Neuron (in vitro differentiated cells): ENCODE results near the gene VWA7.
A peak's percentile ranks its signal among the peaks of the same experiment; 100 is the strongest.

Experiments
- H2AFZ ChIP-seq: one replicate; pipeline ENCODE4 v1.6.1; 2013; ENCODE audit warnings: low read depth, mild to moderate bottlenecking, inconsistent platforms, low read length, moderate library complexity
- H3K27me3 ChIP-seq: one replicate; pipeline ENCODE4 v1.6.1; 2013; ENCODE audit warnings: low read length; ENCODE audit not compliant: insufficient read depth
- H3K36me3 ChIP-seq: one replicate; pipeline ENCODE4 v1.6.1; 2013; ENCODE audit warnings: low read length; ENCODE audit not compliant: insufficient read depth
- H3K4me1 ChIP-seq: one replicate; pipeline ENCODE4 v1.6.1; 2013; ENCODE audit warnings: low read length; ENCODE audit not compliant: insufficient read depth
- H3K4me3 ChIP-seq: 2 replicates; pipeline ENCODE4 v1.5.1; 2013; ENCODE audit warnings: mild to moderate bottlenecking, low read length, moderate library complexity
- H3K9me3 ChIP-seq: one replicate; pipeline ENCODE4 v1.6.1; 2013; ENCODE audit warnings: low read length

Gene VWA7

GRCh38 chr6:31733734-31734133 is 43.4 kb downstream of the VWA7 start:
- no peak overlapping the region for H2AFZ ChIP-seq
- peaks cover 51% of the 10 kb centered on the region for H3K4me1 ChIP-seq
- H3K9me3 ChIP-seq, result no peaks in the 10 kb centered on the region
- no peak overlapping the region for H3K4me3 ChIP-seq
- H3K27me3 ChIP-seq, result no peaks in the 10 kb centered on the region
- peaks cover 29% of the 10 kb centered on the region for H3K36me3 ChIP-seq

DNA sequence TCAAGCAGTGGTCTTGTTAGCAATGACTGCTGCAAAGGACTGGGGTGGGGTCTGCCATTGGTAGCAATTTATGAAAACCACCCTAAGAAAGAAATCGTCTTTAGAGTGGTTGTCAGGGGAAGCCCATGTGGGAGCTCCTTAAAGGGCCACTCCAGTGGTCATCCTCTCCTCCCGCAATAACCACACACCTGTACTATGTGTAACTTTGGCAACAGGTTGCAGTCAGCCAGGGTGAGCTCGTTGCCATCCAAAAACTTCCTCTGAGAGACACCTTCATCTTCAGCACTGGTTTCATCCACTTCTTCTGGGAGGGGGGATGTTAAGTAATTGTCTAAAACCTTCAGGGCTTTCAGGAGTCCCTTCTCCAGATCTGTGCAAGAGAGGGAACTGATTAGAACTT is 45.1 kb downstream of the VWA7 start:
- Histone ChIP-seq H3K4me1 (peaks cover 38% of the 10 kb centered on the region), H3K4me3 (no peak overlapping the region), H3K9me3 (no peaks in the 10 kb centered on the region), H2AFZ (no peak overlapping the region), H3K27me3 (no peaks in the 10 kb centered on the region), H3K36me3 (peaks cover 44% of the 10 kb centered on the region)

DNA sequence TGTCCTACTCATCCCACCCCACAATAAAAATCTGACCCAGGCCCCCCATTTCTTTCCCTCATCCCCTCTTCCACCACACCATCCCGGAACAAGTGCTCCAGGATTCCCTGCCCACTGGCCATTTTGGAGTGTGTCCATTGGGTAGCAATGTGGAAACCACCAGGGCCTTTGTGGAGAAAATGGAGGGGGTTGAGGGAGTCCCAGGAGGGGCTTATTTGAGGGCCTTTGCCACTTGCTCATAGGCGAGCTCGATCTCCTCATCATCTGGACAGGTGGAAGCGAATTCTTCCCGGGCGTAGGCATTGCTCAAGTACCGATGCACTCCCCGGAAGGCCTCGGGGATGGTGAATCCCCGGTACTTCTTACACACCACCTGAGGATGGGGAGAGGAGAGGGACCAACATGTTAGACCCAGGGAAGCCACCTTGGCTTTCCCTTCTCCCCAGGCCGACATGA is 46.5 kb downstream of the VWA7 start:
- Histone ChIP-seq H3K4me3 (peak overlapping the region; percentile 87), H3K9me3 (no peaks in the 10 kb centered on the region), H3K36me3 (peaks cover 57% of the 10 kb centered on the region)

GRCh38 chr6:31729979-31730630 is 47.0 kb downstream of the VWA7 start:
- Histone ChIP-seq H3K9me3 (no peaks in the 10 kb centered on the region), H2AFZ (no peak overlapping the region), H3K27me3 (no peaks in the 10 kb centered on the region), H3K4me1 (peaks cover 27% of the 10 kb centered on the region), H3K4me3 (peak overlapping the region; percentile 87), H3K36me3 (peaks cover 59% of the 10 kb centered on the region)

More for the DNA sequence above, 46.5 kb downstream of the VWA7 start:
- H3K4me1 ChIP-seq, result peaks cover 30% of the 10 kb centered on the region
- H2AFZ ChIP-seq, result no peak overlapping the region
- H3K27me3 ChIP-seq, result no peaks in the 10 kb centered on the region

DNA sequence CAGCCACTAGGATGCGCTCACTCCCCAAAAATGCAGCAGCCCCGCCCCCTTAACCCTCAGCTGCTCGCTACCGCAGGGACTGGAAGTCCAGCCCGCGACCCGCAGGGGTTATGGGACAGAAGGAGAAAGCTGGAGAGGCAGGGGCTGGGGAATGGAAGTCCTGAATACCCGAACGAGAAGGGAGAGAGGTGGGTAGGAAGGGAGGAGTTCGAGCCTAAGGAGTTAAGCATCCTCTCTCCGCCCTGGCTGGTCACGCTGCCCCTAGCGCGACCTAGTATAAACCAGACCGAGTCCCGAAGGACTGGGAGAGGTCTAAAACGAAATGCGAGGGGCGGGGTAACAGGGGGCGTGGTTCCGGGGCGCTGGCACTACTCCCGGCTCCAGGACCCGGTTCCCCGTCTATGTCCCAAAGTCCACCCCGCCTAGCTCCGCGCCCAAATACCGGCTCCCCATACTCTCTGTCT is 47.6 kb downstream of the VWA7 start:
- H3K27me3 ChIP-seq, result no peaks in the 10 kb centered on the region
- no peak overlapping the region for H2AFZ ChIP-seq
- H3K4me1 ChIP-seq, result peaks cover 22% of the 10 kb centered on the region
- no peaks in the 10 kb centered on the region for H3K9me3 ChIP-seq
- H3K4me3 ChIP-seq, result peak overlapping the region; percentile 87
- H3K36me3 ChIP-seq, result peaks cover 60% of the 10 kb centered on the region

GRCh38 chr6:31728767-31729514 is 48.2 kb downstream of the VWA7 start, which contains the start of gene DDAH2:
Gene DDAH2 (minus strand): TSS chr6:31729299. CDS start chr6:31729161, 138 bp downstream.
- Histone ChIP-seq H3K4me1 (peaks cover 16% of the 10 kb centered on the region), H3K27me3 (no peaks in the 10 kb centered on the region), H3K4me3 (peak within 1 kb of the TSS; percentile 87), H3K9me3 (no peaks in the 10 kb centered on the region), H3K36me3 (peaks cover 58% of the 10 kb centered on the region), H2AFZ (no peak within 1 kb of the TSS)

DNA sequence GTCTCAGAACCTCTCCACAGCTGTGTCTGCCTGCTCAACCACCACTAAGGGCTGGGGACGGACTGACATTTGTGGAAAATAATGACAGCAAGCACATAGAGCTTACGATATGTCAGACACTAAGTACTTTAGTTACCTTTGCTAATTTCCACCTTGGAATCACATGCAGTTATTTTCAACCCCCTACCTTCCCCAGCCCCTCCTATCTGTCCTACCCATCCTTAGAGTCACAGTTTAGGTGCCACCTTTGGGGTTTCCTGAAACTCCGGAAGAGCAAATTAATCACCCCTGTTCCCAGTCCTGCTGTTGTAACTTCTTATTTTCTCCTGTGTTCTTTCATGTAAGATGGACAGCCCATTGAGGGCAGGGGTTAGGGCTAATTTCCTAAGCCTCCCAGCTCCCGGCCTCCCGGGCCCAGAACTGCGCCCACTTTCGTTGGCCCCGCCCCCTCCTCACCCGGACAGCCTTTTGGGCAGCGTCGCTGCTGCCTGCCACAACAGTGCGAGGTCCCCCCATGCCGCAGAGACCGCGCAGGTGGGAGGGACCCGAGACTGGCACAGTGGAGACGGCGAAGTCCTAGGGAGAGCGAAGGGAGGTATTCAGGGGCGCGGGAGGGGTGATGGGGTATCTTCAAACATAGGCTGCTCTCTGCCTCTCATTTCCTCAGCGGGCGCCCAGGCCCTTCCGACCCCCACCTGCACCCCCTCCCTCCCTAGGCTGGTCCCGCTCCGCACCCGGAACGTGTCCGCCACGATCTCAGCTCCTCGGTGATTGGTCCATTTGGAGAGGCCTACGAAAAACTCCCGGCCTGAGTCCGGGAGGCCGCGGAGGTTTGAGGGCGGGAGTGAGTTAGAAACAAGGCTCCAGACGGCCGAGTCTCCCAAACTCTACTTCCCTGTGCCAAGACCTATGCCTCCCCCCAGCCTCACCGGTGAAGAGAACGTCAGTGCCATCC is 49.1 kb downstream of the VWA7 start:
- H3K4me3 ChIP-seq, result peak overlapping the region; percentile 87
- H3K4me1 ChIP-seq, result peaks cover 16% of the 10 kb centered on the region
- no peaks in the 10 kb centered on the region for H3K27me3 ChIP-seq
- H2AFZ ChIP-seq, result no peak overlapping the region
- peaks cover 49% of the 10 kb centered on the region for H3K36me3 ChIP-seq
- H3K9me3 ChIP-seq, result no peaks in the 10 kb centered on the region

GRCh38 chr6:31727034-31727716 is 50.0 kb downstream of the VWA7 start:
- peaks cover 16% of the 10 kb centered on the region for H3K4me1 ChIP-seq
- H3K27me3 ChIP-seq, result no peaks in the 10 kb centered on the region
- no peaks in the 10 kb centered on the region for H3K9me3 ChIP-seq
- H3K36me3 ChIP-seq, result peaks cover 46% of the 10 kb centered on the region
- no peak overlapping the region for H2AFZ ChIP-seq
- H3K4me3 ChIP-seq, result no peak overlapping the region

- Histone ChIP-seq H3K4me3 (no peak overlapping the region), H3K4me1 (peaks cover 13% of the 10 kb centered on the region), H2AFZ (no peak overlapping the region), H3K36me3 (peaks cover 35% of the 10 kb centered on the region), H3K9me3 (no peaks in the 10 kb centered on the region), H3K27me3 (no peaks in the 10 kb centered on the region)
Measured at GRCh38 chr6:31725502-31726350, 51.4 kb downstream of the VWA7 start.

- Histone ChIP-seq H3K36me3 (peaks cover 33% of the 10 kb centered on the region), H3K4me3 (no peak overlapping the region), H3K4me1 (peaks cover 7% of the 10 kb centered on the region), H3K27me3 (no peaks in the 10 kb centered on the region), H3K9me3 (no peaks in the 10 kb centered on the region), H2AFZ (no peak overlapping the region)
Measured at GRCh38 chr6:31723980-31724691, 53.0 kb downstream of the VWA7 start.

DNA sequence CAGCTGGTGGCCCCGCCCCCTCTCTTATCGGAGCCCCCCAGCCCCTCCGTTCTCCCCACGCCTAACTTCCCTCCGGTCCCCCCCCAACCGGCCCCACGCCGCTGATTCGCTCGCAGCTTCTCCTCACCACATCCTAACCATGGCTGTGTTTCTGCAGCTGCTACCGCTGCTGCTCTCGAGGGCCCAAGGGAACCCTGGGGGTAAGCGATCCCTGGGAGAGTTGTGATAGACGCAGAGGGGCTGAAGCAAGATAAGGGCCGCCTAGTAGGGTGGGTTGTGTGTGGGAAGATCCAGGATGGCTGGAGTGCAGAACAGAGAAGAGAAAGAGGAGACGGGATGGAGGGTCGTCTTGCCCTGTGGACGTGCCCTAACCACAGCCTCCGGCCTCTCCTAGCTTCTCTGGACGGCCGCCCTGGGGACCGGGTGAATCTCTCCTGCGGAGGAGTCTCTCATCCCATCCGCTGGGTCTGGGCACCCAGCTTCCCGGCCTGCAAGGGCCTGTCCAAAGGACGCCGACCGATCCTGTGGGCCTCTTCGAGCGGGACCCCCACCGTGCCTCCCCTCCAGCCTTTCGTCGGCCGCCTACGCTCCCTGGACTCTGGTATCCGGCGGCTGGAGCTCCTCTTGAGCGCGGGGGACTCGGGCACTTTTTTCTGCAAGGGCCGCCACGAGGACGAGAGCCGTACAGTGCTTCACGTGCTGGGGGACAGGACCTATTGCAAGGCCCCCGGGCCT is 53.7 kb downstream of the VWA7 start, which contains the start of gene MPIG6B:
TSS of gene MPIG6B (plus strand) at position 129 of the 735 bp plus-strand sequence. CDS start at position 140, 11 bp downstream.
- Histone ChIP-seq H3K4me3 (no peak within 1 kb of the TSS), H3K9me3 (no peaks in the 10 kb centered on the region), H2AFZ (no peak within 1 kb of the TSS), H3K4me1 (no peaks in the 10 kb centered on the region), H3K27me3 (no peaks in the 10 kb centered on the region), H3K36me3 (peaks cover 31% of the 10 kb centered on the region)
